Hematopoietic multipotent progenitor cell treated with erythropoietin and hydrocortisone succinate and interleukin-3 and kit ligand, for 15 days (in vitro differentiated cells): ENCODE data around the gene MED15.

Experiments used
- DNase-seq: peaks from one replicate; pipeline ENCODE4 v3.0.0-alpha.2; 2015; ENCODE audit warnings: low spot score

The MED15 gene

DNA sequence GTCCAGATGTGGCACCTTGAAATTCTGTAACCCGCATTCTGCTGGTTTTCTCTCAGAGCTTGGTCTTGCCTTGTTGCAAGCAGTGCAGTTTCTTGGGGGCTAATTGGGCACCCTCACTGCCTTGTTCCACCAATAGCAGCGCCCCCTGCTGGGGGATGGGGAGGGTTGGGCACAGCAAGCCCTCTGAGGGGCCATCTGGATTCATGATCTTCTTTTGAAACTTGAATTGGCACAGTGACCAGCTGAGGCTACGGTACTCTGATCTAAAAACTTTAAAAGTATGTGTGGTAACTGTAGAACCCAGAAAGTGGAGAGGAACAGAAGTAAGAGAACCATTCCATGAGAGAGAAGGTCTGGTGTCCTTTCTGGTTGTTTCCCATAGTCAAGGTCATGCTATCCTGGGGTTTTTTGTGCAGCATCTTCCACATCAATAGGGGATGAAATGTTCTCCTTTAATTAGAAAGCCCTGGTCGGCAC lies 64.2 kb downstream of the MED15 start:
- peak; percentile 64 for DNase-seq

- DNase-seq, result no peak
Measured at GRCh38 chr22:20572132-20572802, 64.9 kb downstream of the MED15 start.

- DNase-seq, result no peak
Measured at GRCh38 chr22:20573176-20573832, 65.9 kb downstream of the MED15 start.

GRCh38 chr22:20573833-20574615 lies 66.6 kb downstream of the MED15 start:
- no peak for DNase-seq

- DNase-seq, result no peak
Measured at GRCh38 chr22:20574920-20575353, 67.5 kb downstream of the MED15 start.

DNA sequence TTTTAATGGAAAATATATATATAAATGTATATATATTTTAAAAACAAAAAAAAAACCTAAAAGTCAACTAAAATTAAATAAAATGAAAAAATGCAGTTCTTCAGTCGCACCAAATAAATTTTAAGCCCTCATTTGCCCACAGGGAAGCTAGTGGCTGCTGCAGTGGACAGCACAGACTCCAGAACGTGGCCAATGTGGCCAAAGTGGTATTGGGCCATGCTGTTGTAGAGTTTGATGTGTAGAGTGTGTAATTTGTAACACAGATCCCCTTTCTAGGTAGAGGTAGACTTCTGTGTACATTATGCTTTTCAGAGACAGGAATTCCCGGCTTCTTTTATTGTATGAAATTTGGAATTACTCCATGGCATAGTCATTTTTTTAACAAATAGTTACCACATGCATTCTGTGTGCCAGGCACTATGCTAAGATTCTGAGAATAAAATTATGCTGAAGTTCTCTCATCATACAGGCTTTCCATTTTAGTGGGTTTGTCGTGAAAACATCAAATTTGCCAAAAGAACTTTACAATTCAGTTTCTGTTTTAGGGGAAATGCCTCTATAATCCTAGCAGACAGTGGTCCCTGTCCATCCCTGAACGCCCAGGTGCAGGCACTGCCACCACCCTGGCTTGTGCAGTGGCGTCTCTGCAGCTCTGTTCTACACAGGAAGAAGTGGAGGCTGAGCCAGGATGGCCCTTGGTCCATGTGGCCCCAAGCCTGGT lies 68.5 kb downstream of the MED15 start:
- no peak for DNase-seq

DNA sequence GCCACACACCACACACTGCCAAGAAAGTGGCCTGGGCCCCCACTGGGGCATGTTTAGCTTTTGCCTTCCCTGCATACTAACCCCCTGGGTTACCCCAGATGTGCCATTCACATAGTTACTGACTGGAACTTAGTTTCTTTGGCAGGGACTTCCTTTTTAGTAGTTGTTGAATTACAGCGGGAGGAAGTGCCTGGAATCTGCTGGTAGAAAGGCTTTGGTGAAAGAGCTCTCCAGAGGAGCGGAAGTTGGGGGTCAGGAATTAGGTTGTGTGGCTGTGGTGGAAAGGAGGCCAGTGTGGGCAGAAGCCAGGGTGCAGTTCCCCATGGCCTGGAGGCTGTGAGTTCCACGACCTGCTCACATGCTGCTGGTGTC lies 69.0 kb downstream of the MED15 start:
- DNase-seq, result no peak

GRCh38 chr22:20577045-20577444 lies 69.6 kb downstream of the MED15 start:
- no peak for DNase-seq

DNA sequence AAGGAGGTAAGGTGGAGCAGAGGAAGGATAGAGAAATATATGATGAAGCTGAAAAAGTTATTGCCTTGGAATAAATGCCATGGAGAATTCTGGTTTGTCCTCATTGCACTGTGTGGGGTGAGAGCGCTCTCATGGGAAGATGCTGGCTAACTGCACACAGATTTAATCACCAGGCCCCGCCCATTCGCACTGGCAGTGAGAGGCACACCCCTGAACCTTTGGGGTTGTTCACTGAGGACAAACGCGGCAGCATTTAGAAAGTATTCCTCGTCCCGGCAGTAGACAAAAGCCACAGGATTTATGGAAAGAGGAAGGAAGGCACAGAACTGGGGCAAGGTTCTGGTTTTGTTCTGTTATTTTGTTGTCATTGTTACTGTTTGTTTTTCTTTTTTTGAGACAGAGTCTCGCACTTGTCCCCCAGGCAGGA lies 70.2 kb downstream of the MED15 start:
- DNase-seq, result peak; percentile 45

DNA sequence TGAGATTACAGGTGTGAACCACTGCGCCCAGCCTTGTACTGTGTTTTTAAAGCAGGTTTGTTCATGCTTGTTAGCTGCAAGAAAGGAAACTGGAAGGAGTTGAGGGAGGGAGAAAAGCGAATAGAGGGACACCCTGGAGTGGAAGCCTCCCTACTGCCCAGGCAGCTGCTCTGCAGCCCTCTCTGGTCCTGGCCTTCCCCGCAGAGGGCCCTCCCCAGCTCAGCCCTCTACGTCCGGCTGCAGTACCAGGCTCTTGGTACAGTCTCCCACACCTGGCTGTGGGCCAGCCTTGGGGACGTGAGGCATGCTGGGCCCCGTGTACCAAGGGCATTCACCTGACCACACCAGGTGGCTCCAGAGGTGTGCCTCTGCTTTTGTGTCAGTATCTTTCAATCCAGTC lies 70.8 kb downstream of the MED15 start:
- no peak for DNase-seq

DNA sequence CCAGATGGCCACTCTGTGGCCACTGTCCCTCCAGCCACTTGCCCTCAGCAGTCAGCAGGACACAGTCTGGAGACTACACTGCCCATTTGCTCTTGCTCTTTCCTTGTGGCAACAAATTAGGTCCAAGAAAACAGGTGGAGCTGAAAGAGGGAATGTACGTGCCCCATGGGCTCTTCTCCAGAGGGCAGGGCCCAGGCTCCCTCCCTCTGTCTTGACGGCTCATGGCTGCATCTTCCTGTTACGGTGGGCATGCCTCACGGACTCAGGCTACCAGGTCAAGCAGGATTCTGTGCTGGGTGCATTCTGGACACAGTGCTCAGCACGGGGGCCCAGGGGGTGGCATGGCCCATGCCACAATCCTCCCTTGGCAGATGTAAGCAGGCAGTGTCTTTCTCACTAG lies 71.3 kb downstream of the MED15 start:
- no peak for DNase-seq

- no peak for DNase-seq
Measured at GRCh38 chr22:20579273-20580120, 72.1 kb downstream of the MED15 start.

DNA sequence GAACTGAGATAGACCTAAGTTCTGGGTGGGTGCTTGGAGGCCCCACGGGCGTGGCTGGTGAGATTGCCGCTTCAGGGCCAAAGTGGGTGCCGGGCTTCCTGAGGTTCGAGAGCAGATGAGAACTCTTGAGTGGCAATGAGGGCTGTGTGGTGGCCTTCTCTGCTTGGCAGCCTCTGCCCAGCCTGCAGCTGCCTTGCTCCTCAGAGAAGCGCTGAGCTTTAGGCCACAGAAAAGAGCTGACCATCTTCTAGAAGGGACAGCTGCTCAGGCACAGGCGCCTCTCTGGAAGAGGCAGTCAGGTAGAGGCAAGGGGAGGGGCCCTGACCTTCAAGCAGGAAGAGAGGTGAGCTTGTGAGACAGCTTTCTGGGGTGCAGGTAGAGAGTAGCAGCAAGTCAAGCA lies 72.8 kb downstream of the MED15 start:
- DNase-seq, result no peak

DNA sequence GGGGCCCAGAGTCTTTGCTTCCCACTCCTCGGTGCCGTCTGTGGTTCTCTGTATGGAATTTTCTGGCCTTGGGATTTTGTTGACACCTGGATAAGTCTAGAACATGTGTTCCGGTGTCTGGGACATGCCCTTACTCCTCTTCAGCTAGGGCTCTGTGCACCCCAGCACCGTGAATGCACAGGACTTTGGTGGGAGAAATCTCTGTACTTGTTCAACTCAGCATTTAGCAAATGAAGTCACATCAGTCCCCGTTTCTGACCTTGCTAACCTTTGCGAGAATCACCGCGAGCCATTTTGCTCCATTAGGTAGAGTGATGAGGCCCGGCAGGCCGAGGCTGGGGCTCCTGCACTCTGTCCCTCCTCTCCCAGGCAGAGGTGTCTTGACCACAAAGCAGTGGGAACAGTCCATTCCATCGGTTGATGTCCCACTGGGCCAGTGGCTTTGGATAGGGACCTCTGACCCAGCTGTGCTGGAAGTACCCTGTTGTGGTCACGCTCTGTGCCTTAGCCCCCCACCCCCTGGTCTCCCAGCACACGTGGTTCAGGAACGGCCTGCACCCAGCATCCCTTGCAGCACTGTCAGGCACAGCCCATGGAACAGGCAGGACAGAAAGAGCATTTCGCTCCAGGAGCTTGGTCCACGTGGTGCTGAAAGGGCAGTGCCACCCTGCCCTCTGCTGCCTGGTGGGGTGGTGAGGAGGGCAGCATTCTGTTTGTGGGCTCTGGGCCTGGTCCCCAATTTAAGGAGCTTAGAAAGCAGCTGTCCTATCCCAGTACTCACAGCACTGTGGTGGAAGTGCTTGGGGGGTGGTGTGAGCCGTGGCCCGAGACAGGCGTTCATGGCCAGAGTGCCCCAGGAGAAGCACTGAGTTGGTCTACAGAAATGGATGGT lies 73.4 kb downstream of the MED15 start:
- DNase-seq, result no peak

- DNase-seq, result peak; percentile 41
Measured at GRCh38 chr22:20581503-20582170, 74.2 kb downstream of the MED15 start.

GRCh38 chr22:20582171-20582511 lies 74.7 kb downstream of the MED15 start:
- no peak for DNase-seq

GRCh38 chr22:20582520-20583361 lies 75.3 kb downstream of the MED15 start:
- DNase-seq, result no peak

DNA sequence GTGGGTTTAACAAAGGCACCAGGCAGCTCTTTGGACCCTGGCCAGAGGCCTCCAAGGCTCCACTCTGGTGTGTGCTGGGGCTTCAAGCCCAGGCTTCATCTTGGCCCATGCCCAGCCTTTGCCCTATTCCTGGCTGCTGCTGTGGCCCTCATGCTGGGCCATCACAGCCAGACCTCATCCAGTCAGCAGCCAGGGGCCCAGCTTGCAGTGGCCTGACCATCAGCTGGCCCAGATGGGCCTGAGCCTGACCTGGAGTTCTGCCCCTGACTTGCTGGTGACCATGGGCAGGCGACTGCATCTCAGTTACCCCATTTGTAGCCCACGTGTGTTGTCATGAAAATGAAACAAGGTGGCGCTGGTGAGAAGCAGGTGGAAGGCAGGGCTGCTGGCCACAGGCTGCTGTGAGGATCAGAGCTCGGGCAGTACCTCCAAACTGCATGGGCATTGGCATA lies 76.1 kb downstream of the MED15 start:
- DNase-seq, result no peak
